ENCODE measurements around the gene PAIP2.

GRCh38 chr5:139382807-139383206 is 41.2 kb downstream of the PAIP2 start:
- TF ChIP-seq RAD21 (IDR thresholded peaks at IDR 0.05; ENCODE audit: low read length) (no peak), CTCF (conservative IDR thresholded peaks at IDR 0.05; ENCODE audit: low read depth, low read length) (no peak), MXI1 (IDR thresholded peaks at IDR 0.05; ENCODE audit: borderline replicate concordance, low read depth, low read length) (no peak), SMC3 (IDR thresholded peaks at IDR 0.05; ENCODE audit: low read depth, low read length) (no peak), POLR2A (IDR thresholded peaks at IDR 0.05; ENCODE audit: low read depth, low read length) (no peak), USF2 (IDR thresholded peaks at IDR 0.05; ENCODE audit: low read depth, low read length) (no peak), ELK1 (IDR thresholded peaks at IDR 0.05; ENCODE audit: borderline replicate concordance, low read depth, low read length) (no peak), FOS (IDR thresholded peaks at IDR 0.05; ENCODE audit: low read depth, low read length) (no peak), RCOR1 (IDR thresholded peaks at IDR 0.05; ENCODE audit: insufficient replicate concordance, low read length) (no peak), RFX5 (IDR thresholded peaks at IDR 0.05; ENCODE audit: low read depth, low read length) (no peak), CEBPB (IDR thresholded peaks at IDR 0.05; ENCODE audit: low read depth, low read length) (no peak)

Measured in IMR-90 (cell line).